Epithelial cell of proximal tubule (primary cell): Measurements from ENCODE around the gene FAM156A. TPM values are rescaled to one million over a fixed set of nuclear protein-coding genes. Genes with fewer than 3 reads are reported as not detected.

Experiments used
- total RNA-seq: library from RNA; depleted of rRNA; stranded (reverse); fragments of >200 nt; gene quantifications from 2 replicates; pipeline ENCODE4 v1.2.3, GENCODE V29; 2015

Gene FAM156A
- total RNA-seq, 1 donor from 2014 or later, result 12.6 TPM

Other genes with a start within 250 kb of the FAM156A start
- not detected in 2 replicates for gene SSX2B, start 207.3 kb downstream of the FAM156A start, total RNA-seq
- gene SPANXN5, start 161.1 kb downstream of the FAM156A start, total RNA-seq, result not detected in 2 replicates
- gene XAGE5, start 147.2 kb downstream of the FAM156A start, total RNA-seq, result not detected in 2 replicates
- gene XAGE3, start 90.4 kb downstream of the FAM156A start, total RNA-seq, result not detected in 2 replicates
- gene FAM156B, start 61.2 kb downstream of the FAM156A start, total RNA-seq, result 3.2 and 6.6 TPM in 2 replicates
- 1.5 and 2.2 TPM in 2 replicates for gene GPR173, start 90.3 kb upstream of the FAM156A start, total RNA-seq
- gene TSPYL2, start 123.8 kb upstream of the FAM156A start, total RNA-seq, result 3.2 and 5.6 TPM in 2 replicates
- 1.9 and 3.1 TPM in 2 replicates for gene KANTR, start 135.6 kb upstream of the FAM156A start, total RNA-seq